GM18907 (cell line): ENCODE results near the gene MARCHF9.
A peak's percentile ranks its signal among the peaks of the same experiment; 100 is the strongest.

Experiments used
- ATAC-seq: cut with Tn5 transposase; IDR thresholded peaks from one replicate; pipeline ENCODE4 v1.9.1; 2021; ENCODE audit warnings: mild to moderate bottlenecking, moderate library complexity; ENCODE audit not compliant: unreplicated experiment

The MARCHF9 gene

GRCh38 chr12:57751788-57752667, 2.9 kb upstream of the MARCHF9 start, which contains the start of gene CDK4:
CDK4 (minus strand) TSS chr12:57752310; CDS start chr12:57751717, 593 bp downstream.
- peak; percentile 75 for ATAC-seq

GRCh38 chr12:57752668-57753000, 2.3 kb upstream of the MARCHF9 start:
- ATAC-seq, result no peak

DNA sequence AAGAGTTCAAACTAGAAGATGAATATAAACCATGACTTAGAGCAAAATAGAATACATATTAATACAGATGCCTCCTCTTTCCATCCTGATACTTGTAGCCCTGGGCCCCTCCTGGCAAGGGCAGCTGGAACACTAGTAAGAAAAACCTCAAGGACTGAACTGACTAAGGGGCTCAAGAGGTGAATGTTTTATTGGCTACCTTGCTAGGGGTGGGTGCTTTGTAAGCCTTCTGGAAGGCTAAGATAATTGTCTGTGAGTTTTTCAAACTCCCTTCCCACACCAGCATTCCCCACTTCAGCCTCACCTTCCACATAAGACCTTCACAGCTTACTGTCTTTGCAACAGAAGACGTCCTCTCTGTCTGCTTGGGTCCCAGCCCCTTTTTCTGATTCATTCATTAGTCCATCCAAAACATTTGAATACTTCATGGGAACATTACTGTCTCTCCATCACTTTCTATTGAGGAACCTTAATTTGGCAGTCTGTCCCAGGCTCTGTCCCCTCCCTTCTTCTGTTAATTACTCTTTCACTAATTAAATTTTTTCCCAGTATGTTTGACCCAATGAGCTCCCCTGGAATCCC, 1.1 kb upstream of the MARCHF9 start:
- no peak for ATAC-seq

- no peak for ATAC-seq
Measured at GRCh38 chr12:57755194-57755453, 221 bp downstream of the MARCHF9 start.

DNA sequence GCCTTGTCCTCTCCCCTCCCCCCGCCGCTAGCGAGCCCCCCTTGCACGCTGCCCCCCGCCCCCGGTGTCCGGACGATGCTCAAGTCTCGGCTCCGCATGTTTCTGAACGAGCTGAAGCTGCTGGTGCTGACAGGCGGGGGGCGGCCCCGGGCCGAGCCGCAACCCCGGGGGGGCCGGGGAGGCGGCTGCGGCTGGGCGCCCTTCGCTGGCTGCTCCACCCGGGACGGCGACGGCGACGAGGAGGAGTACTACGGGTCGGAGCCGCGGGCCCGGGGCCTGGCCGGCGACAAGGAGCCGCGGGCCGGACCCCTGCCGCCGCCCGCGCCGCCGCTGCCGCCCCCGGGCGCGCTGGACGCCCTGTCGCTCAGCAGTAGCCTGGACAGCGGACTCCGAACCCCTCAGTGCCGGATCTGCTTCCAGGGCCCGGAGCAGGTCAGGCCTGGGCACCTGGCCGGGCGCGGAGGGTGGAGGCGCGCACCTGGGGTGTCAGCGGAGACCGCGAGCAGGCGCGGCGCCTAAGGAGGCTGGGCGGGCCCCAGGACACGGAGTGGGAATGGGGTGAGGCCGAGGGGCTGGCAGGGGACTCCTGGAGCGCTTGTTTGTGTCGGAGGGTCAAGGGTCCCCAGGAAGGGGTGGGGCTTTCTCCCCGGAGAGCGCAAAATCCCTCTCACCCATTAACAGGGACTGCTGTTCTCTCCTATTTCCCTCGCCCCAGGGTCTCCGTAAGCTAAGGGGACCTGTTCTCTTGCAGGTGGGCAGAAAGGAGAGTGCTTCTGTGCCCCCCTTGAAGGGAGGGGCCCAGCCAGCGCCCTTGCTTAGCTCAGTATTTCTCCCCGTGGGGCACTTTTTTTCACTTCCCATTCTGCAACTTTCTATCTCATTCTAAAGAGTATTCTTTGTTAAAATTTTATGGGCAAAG, 810 bp downstream of the MARCHF9 start:
- ATAC-seq, result no peak

- no peak for ATAC-seq
Measured at GRCh38 chr12:57756406-57757341, 1.8 kb downstream of the MARCHF9 start.

DNA sequence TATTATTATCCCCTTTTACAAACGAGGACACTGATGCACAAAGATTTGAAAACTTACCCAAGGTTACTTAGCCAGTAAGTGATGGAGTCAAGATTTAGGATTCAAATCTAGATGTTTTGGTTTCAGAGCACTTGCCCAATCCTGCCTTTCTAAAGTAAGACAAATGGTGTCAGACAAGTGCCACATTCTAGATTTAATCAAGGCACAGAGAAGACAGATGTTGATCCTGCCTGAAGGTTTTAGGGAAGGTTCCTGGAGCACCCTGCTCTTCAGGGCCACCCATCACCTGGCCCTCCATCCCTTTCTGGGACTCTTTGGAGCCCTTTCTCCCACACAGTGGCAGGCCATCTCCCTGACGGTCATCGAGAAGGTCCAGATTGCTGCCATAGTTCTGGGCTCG, 2.9 kb downstream of the MARCHF9 start:
- no peak for ATAC-seq

- no peak for ATAC-seq
Measured at GRCh38 chr12:57758552-57759359, 3.9 kb downstream of the MARCHF9 start.

DNA sequence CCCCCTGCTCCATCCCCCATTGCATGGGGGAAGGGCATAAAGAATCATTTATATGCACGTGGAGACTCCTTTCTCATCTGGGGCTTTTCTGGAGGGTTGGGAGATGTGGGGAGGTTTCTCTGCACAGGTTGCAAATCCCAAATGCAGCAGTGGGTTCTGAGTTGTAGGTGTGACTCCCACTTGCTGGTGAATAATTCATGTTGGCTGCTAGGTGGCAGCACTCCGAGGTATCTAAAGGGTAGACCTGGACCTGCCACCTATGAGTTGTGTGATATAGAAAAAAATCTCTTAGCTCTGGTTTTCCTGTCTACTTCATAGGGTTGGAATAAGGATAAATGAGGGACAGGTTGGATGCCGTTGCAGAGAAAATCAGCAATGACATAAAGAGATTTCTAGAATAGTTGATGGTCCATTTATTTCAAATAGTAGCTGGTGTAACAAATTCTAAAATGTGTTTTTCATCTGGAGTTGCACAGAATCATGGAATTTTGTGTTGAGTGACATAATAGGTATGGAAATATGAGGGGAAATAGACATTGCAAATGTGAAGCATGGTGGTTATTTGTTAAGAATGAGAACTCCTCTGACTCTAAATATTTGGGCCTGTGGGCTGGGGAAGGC, 4.6 kb downstream of the MARCHF9 start:
- ATAC-seq, result no peak

DNA sequence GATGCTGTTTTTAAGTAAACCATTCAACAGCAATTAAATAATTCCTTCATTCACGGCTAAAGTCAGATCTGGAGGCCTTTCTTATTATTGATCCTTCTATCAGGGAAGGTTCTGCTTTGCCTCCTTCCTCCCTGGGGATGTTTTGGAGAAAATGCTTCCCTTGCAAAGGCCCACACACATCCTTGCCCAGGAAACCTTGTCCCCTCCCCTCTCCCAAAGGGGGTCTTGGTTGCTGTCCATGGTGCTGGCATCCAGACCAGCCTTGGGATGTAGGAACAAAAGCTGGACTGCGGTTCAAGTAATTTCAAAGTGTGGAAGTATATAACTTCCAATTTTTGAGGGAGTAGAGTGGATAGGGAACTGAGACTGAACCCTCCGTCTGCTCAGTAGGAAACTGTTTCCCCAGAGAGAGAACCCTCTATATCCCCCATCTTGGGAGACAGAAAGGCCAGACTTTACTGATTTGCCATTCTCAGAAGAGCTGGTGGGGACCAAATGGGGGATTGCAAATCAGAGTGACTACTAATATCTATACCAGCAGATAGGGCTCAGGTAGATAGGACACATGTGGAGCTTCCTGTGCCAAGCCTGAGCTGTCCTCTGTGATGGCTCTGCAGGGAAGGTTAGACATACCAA, 5.6 kb downstream of the MARCHF9 start:
- ATAC-seq, result no peak

- ATAC-seq, result no peak
Measured at GRCh38 chr12:57761391-57761998, 6.6 kb downstream of the MARCHF9 start.

GRCh38 chr12:57762463-57762862, 7.6 kb downstream of the MARCHF9 start:
- ATAC-seq, result no peak

- no peak for ATAC-seq
Measured at GRCh38 chr12:57763881-57764661, 9.2 kb downstream of the MARCHF9 start.

- ATAC-seq, result no peak
Measured at GRCh38 chr12:57764662-57765002, 9.7 kb downstream of the MARCHF9 start.

- peak; percentile 60 for ATAC-seq
Measured at GRCh38 chr12:57765003-57765697, 10.2 kb downstream of the MARCHF9 start.

DNA sequence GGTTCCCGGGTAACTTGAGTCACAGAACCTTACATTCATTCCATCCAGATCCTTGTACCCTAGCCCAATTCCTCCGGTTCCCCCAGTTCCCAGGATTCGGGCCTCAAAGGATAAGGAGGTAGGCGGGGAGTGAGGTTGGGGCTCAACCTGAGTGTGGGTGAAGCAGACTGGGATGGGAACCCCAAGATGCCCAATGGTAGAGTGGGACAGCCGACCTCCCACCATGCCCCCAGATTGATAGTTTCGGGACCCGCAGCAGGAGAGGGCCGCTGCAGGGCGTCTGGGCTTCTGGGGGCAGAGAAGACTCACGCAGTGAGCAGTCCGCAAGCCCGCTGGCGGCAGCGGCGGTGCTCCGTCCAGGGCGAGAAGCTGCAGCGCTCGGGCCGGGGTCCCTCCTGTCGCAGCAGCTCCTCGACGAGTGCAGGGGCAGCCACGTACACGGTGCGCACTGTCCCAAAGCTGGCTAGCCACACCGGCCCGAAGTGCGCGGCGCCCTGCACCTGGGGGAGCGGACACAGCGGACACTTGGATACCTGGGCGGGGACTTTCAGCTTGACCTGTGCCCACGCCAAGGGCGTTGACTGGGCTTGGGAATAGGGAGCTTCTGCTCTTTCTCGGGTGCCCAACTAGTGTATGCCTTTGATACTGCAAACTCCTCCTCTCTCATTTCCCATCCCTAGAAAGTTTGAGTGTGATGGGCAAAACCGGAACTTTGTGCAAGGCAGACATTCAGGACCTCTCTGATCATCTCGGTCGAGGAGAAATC, 11.0 kb downstream of the MARCHF9 start:
- peak; percentile 6 for ATAC-seq
